ENCODE data around the gene C5AR2.
"Not testable (repeated sequence)": the region's sequence is repeated elsewhere in the genome, so short reads cannot be mapped to it uniquely, and the experiment has no call there.

Gene C5AR2

DNA sequence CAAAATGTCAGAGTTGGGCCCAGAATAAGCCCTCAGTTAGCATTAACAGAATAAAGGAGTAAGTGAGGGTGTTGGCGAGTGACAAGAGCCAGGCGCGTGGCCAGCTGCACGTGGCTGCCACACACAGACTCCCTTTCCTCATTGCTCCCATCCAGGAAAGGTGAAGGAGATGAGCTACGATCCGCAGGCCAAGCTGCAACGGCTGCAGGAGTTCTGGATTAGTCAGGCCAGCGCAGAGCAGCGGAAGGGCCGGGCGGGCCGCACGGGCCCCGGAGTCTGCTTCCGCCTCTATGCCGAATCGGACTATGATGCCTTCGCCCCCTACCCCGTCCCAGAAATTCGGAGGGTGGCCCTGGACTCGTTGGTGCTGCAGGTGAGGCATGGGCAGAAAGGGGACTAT is 30.3 kb downstream of the C5AR2 start:
- Histone ChIP-seq H3K9me3 (ENCODE audit: control insufficient read depth, insufficient read depth, low read length) (no peaks in the 10 kb centered on the region), H3K4me1 (ENCODE audit: insufficient read depth, low read length) (no peaks in the 10 kb centered on the region), H3K9ac (ENCODE audit: low read depth, low read length) (no peak overlapping the region), H3K36me3 (ENCODE audit: insufficient read depth, low read length) (peaks cover 46% of the 10 kb centered on the region)

DNA sequence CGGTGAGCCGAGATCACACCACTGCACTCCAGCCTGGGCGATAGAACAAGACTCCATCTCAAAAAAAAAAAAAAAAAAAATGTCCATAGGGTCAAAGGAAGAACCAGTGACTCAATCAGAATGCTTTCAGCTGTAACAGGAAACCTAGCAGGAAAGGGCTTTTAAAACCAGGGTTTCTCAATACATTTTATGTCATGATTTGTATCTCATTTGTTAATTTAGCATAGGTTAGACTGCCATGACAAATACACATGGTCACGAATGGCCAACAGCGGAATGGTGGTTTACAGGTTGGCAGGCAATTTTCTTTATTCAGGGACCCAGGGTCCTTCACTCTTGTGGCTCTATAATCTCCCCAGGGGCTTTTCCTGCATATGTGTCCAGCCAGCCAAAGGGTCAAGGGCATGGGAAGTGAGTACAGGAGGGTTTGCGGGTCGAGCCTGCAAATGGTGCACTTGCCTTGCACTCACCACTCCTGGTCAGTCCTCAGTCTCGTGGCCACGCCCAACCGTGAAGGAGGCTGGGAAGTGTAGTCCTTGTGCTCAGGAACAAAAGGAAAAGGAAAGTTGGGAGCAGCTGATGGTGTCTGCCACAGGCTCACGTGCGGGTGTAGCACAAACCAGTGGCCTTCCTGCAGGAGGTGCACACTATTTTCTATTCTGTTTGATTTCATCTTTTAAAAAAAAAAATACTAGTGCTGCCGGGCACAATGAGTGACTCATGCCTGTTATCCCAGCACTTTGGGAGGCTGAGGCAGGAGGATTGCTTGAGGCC is 32.0 kb downstream of the C5AR2 start:
- Histone ChIP-seq H3K9me3 (ENCODE audit: control insufficient read depth, insufficient read depth, low read length) (no peaks in the 10 kb centered on the region), H3K36me3 (ENCODE audit: insufficient read depth, low read length) (peaks cover 30% of the 10 kb centered on the region), H3K9ac (ENCODE audit: low read depth, low read length) (no peak overlapping the region), H3K4me1 (ENCODE audit: insufficient read depth, low read length) (no peaks in the 10 kb centered on the region)

DNA sequence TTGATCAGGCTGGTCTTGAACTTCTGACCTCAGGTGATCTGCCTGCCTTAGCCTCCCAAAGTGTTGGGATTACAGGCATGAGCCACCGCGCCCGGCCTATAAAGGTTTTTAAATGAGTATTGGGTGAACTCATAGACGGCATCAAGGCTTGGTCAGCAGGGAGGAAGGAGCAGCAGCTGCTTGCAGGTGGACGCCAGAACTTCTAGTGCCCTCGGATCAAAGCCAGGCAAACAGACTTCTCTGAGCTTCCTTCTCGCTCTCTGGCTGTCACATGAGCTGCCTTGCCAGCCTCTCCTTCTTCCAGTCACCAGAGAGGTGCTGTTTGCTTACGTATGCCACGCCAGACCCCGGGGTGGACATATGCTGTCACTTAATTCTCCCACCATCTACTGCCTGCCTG is 33.5 kb downstream of the C5AR2 start:
- not testable (repeated sequence) for H3K9ac ChIP-seq (ENCODE audit: low read depth, low read length); H3K9me3 ChIP-seq (ENCODE audit: control insufficient read depth, insufficient read depth, low read length); H3K4me1 ChIP-seq (ENCODE audit: insufficient read depth, low read length)
- H3K36me3 ChIP-seq (ENCODE audit: insufficient read depth, low read length), result peaks cover 25% of the 10 kb centered on the region

DNA sequence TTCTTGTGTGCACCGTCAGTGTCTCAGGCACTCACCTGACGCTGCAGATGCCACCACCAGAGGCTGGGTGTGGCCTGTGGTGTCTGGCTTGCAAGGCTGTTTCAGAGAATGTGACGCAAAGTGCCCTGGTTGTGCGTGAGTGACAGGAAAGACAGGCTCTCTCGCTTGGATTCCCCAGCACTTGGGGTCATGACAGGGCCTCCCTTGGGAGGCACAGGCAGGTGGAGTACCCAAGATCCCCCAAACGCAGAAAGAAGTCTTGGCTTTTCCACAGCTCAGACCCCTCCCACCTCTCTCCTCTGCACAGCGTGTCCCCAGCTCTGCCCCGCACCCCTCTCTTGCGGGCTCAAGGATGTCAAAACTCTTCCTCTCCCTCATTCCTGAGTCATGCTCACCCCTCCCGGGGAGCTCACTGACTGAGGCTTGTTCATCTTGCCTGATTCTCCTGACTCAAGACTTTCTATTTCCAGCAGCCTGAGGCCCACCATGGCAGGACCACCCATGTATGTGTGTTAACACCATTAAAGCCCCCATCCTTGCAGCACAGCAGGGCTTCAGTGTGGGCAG is 38.2 kb downstream of the C5AR2 start:
- Histone ChIP-seq H3K4me1 (ENCODE audit: insufficient read depth, low read length) (no peaks in the 10 kb centered on the region), H3K36me3 (ENCODE audit: insufficient read depth, low read length) (peaks cover 27% of the 10 kb centered on the region; the same call in 1 of the 2 replicates), H3K9ac (ENCODE audit: low read depth, low read length) (no peak overlapping the region), H3K9me3 (ENCODE audit: control insufficient read depth, insufficient read depth, low read length) (no peaks in the 10 kb centered on the region)

DNA sequence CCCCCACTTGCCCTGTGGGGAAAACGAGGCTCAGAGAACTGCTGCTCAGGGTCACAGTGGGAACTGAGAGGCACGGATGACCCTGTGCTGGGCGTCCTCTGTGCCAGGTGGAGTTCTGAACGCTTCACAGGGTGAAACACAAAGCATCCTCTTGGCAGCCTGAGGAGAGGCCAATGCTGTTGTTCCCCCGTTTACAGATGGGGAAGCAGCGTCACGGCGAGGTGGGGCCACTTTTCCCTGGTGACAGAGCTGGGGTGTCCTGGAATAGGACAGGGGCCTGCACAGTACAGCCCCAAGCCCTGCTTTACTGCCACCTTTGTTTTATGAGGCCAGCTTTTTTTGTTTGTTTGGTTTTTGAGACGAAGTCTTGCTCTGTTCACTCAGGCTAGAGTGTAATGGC is 39.3 kb downstream of the C5AR2 start:
- Histone ChIP-seq H3K36me3 (ENCODE audit: insufficient read depth, low read length) (peaks cover 27% of the 10 kb centered on the region; the same call in 1 of the 2 replicates), H3K9ac (ENCODE audit: low read depth, low read length) (no peak overlapping the region)

DNA sequence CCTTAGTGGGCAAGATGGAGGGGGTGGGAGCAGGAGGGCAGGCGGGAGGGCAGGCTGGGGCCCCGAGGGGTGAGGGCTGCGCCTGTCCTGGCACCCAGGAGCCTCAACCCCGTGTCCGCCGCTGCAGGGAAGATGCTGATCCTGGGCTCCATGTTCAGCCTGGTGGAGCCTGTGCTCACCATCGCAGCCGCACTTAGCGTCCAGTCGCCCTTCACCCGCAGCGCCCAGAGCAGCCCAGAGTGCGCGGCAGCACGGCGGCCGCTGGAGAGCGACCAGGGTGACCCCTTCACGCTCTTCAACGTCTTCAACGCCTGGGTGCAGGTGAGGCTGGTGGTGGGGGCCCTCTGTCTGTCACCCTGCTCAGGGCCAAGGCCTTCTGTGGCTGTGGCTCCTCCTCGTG is 40.6 kb downstream of the C5AR2 start:
- H3K4me1 ChIP-seq (ENCODE audit: insufficient read depth, low read length), result no peaks in the 10 kb centered on the region
- H3K9me3 ChIP-seq (ENCODE audit: control insufficient read depth, insufficient read depth, low read length), result no peaks in the 10 kb centered on the region
- H3K36me3 ChIP-seq (ENCODE audit: insufficient read depth, low read length), result peaks cover 31% of the 10 kb centered on the region
- no peak overlapping the region for H3K9ac ChIP-seq (ENCODE audit: low read depth, low read length)

More for the DNA sequence above, 39.3 kb downstream of the C5AR2 start:
- H3K9me3 ChIP-seq (ENCODE audit: control insufficient read depth, insufficient read depth, low read length), result no peaks in the 10 kb centered on the region
- no peaks in the 10 kb centered on the region for H3K4me1 ChIP-seq (ENCODE audit: insufficient read depth, low read length)

DNA sequence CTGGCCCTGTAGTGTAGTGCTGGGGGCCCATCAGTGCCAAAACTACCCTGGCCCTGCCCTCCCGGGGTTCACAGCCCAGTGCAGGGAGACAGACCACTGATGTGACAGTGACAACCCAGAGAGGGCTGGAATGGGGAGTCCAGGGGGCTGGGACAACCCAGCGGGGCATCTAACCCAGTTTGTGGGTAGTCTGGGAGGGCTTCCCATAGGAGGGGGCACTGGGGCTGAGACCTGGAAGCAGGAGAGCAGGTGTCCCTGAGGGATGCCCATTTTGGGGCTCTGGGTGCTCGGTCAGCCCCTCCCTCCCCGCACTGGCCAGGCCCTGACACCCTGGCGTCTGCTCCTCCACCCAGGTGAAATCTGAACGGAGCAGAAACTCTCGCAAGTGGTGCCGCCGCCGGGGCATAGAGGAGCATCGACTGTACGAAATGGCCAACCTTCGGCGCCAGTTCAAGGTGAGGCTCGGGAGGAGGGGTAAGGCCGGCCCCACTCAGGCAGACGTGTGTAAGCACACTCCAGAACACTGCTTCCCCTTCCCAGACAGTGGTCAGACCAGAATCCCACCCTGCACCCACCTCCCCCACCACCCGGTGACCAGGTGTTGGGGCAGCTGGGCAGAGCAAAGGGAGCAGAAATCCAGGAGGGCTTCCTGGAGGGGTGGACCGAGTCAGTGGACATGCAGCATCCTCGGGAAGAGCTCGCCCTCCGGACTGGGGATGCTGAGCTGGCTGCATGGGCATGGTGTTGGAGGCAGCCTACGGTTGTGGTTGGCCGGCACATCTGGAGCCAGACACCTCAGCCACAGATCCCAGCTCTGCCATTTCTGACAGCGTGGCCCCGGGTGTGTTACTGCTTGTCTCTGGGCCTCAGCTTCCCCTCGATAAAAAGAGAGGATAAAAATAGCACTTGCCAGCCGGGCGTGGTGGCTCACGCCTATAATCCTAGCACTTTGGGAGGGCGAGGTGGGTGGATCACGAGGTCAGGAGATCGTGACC is 41.6 kb downstream of the C5AR2 start:
- Histone ChIP-seq H3K9me3 (ENCODE audit: control insufficient read depth, insufficient read depth, low read length) (no peaks in the 10 kb centered on the region), H3K9ac (ENCODE audit: low read depth, low read length) (no peak overlapping the region), H3K36me3 (ENCODE audit: insufficient read depth, low read length) (peaks cover 31% of the 10 kb centered on the region), H3K4me1 (ENCODE audit: insufficient read depth, low read length) (no peaks in the 10 kb centered on the region)

DNA sequence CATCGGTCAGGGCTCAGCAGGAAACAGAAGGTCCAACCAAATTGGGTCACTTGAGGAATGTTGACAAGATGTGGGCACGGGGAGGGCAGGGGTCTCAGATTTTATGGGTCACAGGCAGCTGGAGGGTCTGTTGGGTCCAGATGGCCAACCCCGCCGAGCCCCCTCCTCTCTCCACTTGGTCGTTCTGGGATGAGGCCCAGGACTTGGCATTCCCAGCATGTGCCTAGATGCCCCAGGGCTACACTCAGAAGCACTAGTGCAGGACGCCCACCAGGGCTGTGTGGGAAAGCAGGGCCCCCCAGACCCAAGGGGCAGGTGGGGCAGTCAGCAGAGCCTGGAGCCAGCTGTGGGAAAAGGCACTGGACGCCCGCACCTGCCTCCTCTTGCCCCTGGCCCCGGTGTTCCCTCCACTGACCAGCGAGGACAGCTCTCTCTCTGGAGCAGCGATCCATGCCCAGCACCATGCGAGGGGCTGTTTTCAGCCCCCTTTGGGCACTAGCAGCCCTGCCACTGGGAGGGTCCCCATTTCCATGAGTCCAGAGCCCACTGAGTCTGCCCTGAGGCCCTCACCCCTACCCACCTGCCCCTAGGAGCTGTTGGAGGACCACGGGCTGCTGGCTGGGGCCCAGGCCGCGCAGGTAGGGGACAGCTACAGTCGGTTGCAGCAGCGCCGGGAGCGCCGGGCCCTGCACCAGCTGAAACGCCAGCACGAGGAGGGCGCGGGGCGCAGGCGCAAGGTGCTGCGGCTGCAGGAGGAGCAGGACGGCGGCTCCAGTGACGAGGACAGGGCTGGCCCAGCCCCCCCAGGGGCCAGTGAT is 43.1 kb downstream of the C5AR2 start:
- no peaks in the 10 kb centered on the region for H3K9me3 ChIP-seq (ENCODE audit: control insufficient read depth, insufficient read depth, low read length)
- H3K9ac ChIP-seq (ENCODE audit: low read depth, low read length), result no peak overlapping the region
- peaks cover 29% of the 10 kb centered on the region for H3K36me3 ChIP-seq (ENCODE audit: insufficient read depth, low read length)
- no peaks in the 10 kb centered on the region for H3K4me1 ChIP-seq (ENCODE audit: insufficient read depth, low read length)

DNA sequence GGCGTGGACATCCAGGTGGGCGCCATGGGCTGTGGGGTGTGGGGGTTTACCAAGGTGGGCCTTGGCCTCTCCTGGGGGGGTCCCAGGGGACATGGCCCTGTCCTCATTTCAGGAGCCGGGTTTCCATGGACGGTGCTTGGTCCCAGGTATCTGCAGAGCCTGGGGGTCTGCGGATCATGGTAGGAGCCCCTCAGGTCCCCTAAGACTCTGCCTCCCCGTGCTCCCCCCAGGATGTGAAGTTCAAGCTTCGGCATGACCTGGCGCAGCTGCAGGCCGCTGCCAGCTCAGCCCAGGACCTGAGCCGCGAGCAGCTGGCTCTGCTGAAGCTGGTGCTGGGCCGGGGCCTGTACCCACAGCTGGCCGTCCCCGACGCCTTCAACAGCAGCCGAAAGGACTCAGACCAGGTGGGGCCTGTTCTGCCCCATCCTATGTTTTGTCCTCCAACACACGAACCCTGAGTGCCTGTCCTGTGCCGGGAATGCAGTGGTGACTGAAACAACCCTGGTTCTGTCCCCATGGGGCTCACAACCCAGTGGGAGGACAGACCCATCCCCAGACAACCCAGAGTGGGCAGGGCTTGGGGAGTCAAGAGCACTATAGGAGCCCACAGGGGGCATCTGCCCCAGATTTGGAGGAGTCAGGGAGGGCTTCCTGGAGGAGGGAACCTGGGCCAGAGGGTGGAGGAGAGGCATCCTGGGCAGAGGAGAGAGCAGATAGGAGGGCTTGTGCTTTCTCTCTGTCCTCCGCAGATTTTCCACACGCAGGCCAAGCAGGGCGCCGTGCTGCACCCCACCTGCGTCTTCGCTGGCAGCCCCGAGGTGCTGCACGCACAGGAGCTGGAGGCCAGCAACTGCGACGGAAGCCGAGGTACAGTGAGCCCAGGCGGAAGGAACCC is 44.0 kb downstream of the C5AR2 start:
- Histone ChIP-seq H3K9me3 (ENCODE audit: control insufficient read depth, insufficient read depth, low read length) (no peaks in the 10 kb centered on the region), H3K9ac (ENCODE audit: low read depth, low read length) (no peak overlapping the region), H3K4me1 (ENCODE audit: insufficient read depth, low read length) (no peaks in the 10 kb centered on the region), H3K36me3 (ENCODE audit: insufficient read depth, low read length) (peaks cover 31% of the 10 kb centered on the region)

DNA sequence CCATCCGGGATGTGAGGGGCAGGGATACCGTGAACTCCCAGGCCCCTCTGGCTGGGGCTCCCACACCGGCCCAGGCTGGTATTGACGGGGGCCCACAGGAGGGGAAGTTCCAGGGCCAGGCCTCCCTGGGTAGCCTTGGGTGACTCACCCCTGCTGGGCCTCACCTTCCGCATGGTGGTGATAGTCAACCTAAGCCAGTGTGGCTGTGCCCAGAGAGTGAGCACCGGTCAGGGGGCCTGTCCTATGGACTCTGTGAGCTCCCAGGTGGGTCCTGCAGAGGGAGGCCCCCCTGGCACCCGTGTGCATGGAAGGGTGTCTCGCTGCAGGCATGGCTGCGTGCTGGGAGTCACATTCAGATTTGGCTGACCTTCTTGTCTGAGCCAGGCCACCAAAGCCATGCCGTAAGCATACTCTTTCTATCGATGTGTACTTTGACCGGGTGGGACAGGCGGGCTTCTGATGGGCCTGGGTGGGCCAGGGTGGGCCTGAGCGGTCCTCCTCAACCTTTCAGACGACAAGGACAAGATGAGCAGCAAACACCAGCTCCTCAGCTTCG is 44.7 kb downstream of the C5AR2 start:
- Histone ChIP-seq H3K36me3 (ENCODE audit: insufficient read depth, low read length) (peaks cover 31% of the 10 kb centered on the region), H3K9me3 (ENCODE audit: control insufficient read depth, insufficient read depth, low read length) (no peaks in the 10 kb centered on the region), H3K4me1 (ENCODE audit: insufficient read depth, low read length) (no peaks in the 10 kb centered on the region), H3K9ac (ENCODE audit: low read depth, low read length) (no peak overlapping the region)

DNA sequence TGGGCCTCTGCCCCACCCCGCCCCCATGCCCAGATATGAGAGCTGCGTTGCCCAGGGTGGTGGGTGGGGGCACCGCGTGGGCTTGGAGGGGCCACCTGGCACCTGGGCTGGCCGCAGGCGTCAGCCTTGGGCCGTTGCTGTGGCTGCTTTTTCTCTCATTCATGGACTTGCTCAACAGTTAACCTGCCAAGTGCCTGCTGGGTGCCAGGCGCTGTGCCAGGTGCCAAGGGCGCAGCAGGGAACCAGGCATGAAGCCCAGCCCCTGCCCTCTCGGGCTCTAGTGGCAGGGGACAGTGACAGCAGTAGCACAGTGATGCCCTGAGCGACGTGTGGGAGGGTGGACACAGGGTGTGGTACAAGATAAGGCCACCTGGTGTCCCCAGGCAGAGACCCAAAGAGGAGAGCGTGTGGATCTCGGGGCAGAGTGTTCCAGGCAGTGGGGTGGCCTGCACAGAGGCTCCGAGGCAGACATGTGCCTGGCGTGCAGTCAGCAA is 45.3 kb downstream of the C5AR2 start:
- H3K9ac ChIP-seq (ENCODE audit: low read depth, low read length), result no peak overlapping the region
- H3K4me1 ChIP-seq (ENCODE audit: insufficient read depth, low read length), result no peaks in the 10 kb centered on the region
- H3K9me3 ChIP-seq (ENCODE audit: control insufficient read depth, insufficient read depth, low read length), result no peaks in the 10 kb centered on the region
- H3K36me3 ChIP-seq (ENCODE audit: insufficient read depth, low read length), result peaks cover 35% of the 10 kb centered on the region

DNA sequence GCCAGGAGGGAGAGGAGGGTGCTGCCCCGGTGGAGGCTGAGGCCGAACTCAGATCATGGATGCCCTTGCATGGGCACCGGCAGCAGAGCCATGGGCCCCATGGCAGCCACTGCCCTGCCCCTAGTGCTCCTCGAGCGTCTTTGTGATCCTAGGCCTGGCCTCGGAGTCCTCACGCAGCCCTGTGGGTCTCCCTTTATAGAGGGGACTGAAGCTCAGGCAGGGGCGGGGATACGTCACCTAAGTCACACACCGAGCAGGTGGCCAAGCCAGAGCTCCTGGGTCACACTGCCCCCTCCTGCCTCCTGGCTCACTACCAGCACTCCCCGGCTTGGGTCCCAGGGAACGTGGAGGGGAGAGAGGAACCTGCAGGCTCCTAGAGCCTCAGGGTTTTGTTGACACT is 45.8 kb downstream of the C5AR2 start:
- Histone ChIP-seq H3K9me3 (ENCODE audit: control insufficient read depth, insufficient read depth, low read length) (no peaks in the 10 kb centered on the region), H3K36me3 (ENCODE audit: insufficient read depth, low read length) (peaks cover 35% of the 10 kb centered on the region), H3K4me1 (ENCODE audit: insufficient read depth, low read length) (no peaks in the 10 kb centered on the region), H3K9ac (ENCODE audit: low read depth, low read length) (no peak overlapping the region)

DNA sequence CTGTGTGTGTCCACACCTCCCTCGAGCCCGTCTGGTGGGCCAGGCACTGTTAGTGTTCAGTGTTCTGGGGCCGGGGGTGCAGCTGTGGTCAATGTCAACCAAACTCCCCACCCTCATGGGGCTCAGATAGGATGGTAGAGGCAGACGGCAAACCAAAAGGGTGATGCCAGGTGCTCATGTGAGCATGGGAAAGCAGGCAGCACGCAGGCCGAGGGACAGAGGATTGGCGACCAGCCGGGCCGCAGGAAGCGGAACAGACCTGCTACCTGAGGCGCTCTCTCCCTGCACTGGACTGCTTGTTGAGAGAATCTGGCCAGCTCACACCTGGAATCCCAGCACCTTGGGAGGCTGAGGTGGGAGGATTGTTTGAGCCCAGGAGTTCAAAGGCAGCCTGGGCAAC is 46.3 kb downstream of the C5AR2 start:
- Histone ChIP-seq H3K4me1 (ENCODE audit: insufficient read depth, low read length) (no peaks in the 10 kb centered on the region), H3K36me3 (ENCODE audit: insufficient read depth, low read length) (peaks cover 35% of the 10 kb centered on the region), H3K9me3 (ENCODE audit: control insufficient read depth, insufficient read depth, low read length) (no peaks in the 10 kb centered on the region), H3K9ac (ENCODE audit: low read depth, low read length) (no peak overlapping the region)

All from ES-I3 (cell line).